HepG2 (cell line): ENCODE measurements around the gene CNDP1. TPM values are rescaled to one million over a fixed set of nuclear protein-coding genes. Genes with fewer than 3 reads are reported as not detected.

Experiments used
- ARID3A ChIP-seq: IDR thresholded peaks from 2 replicates; pipeline ENCODE4 v1.6.1; 2012; ENCODE audit warnings: low read depth, low read length, improper control_type of control experiment
- EHMT2 ChIP-seq: fragments of 200-600 bp; sonication (generic); IDR thresholded peaks from 2 replicates; pipeline ENCODE4 v1.7.0; 2017; ENCODE audit warnings: antibody characterized with exemption, low read depth, low read length, borderline replicate concordance
- FLYWCH1 ChIP-seq: sonication (generic); formaldehyde crosslinking; IDR thresholded peaks from 2 replicates; pipeline ENCODE4 v1.8.1; 2023; ENCODE audit warnings: mild to moderate bottlenecking, missing genetic modification reagents
- KLF16 ChIP-seq, 2 experiments: sonication (generic) in 1 of 2; formaldehyde crosslinking in 1 of 2; IDR thresholded peaks; 2 replicates each; pipeline versions ENCODE4 v1.6.1 to v1.8.0; 2016 to 2023; ENCODE audit warnings: missing genetic modification reagents in 2 of 2, missing compliant biosample characterization in 1 of 2
- NFATC3 ChIP-seq: sonication (generic); formaldehyde crosslinking; IDR thresholded peaks from 2 replicates; pipeline ENCODE4 v1.5.1; 2020; ENCODE audit warnings: mild to moderate bottlenecking, missing genetic modification reagents
- NFYB ChIP-seq: sonication (generic); formaldehyde crosslinking; IDR thresholded peaks from 2 replicates; pipeline ENCODE4 v1.4.0; 2020; ENCODE audit warnings: missing genetic modification reagents
- RBFOX2 ChIP-seq: fragments of 200-400 bp; formaldehyde crosslinking; IDR thresholded peaks from 2 replicates; pipeline ENCODE4 v1.6.1; 2017; ENCODE audit warnings: low read depth, mild to moderate bottlenecking, low read length
- RNF2 ChIP-seq: fragments of 450-650 bp; conservative IDR thresholded peaks from 2 replicates; pipeline ENCODE4 v1.6.1; 2016; ENCODE audit warnings: low read depth
- SALL1 ChIP-seq: sonication (generic); formaldehyde crosslinking; IDR thresholded peaks from 2 replicates; pipeline ENCODE4 v1.8.0; 2022; ENCODE audit warnings: mild to moderate bottlenecking, missing genetic modification reagents
- SMAD3 ChIP-seq: sonication (generic); formaldehyde crosslinking; IDR thresholded peaks from 2 replicates; pipeline ENCODE4 v1.4.0; 2020; ENCODE audit warnings: missing genetic modification reagents
- STAG1 ChIP-seq: sonication (generic); formaldehyde crosslinking; IDR thresholded peaks from 2 replicates; pipeline ENCODE4 v1.4.0; 2020; ENCODE audit warnings: missing genetic modification reagents
- TAF1 ChIP-seq: sonication (generic); formaldehyde crosslinking; IDR thresholded peaks from 2 replicates; pipeline ENCODE4 v1.4.0; 2020; ENCODE audit warnings: missing genetic modification reagents
- TBL1XR1 ChIP-seq: fragments of 150-350 bp; IDR thresholded peaks from 2 replicates; pipeline ENCODE4 v1.6.1; 2014; ENCODE audit warnings: borderline replicate concordance, low read length; ENCODE audit not compliant: partially characterized antibody
- YEATS4 ChIP-seq: sonication (generic); formaldehyde crosslinking; IDR thresholded peaks from 2 replicates; pipeline ENCODE4 v1.4.0; 2020; ENCODE audit warnings: missing genetic modification reagents, borderline replicate concordance
- ZKSCAN8 ChIP-seq: IDR thresholded peaks from 2 replicates; pipeline ENCODE4 v1.6.1; 2016; ENCODE audit warnings: borderline replicate concordance, missing genetic modification reagents, missing compliant biosample characterization
- ZNF224 ChIP-seq: sonication (generic); formaldehyde crosslinking; IDR thresholded peaks from 2 replicates; pipeline ENCODE4 v1.5.0; 2020; ENCODE audit warnings: mild to moderate bottlenecking, missing genetic modification reagents
- ZNF232 ChIP-seq: sonication (generic); formaldehyde crosslinking; IDR thresholded peaks from 2 replicates; pipeline ENCODE4 v1.4.0; 2020; ENCODE audit warnings: missing genetic modification reagents, borderline replicate concordance
- ZNF274 ChIP-seq: sonication (generic); formaldehyde crosslinking; IDR thresholded peaks from 2 replicates; pipeline ENCODE4 v1.5.1; 2020; ENCODE audit warnings: mild to moderate bottlenecking, missing genetic modification reagents
- ZNF30 ChIP-seq: sonication (generic); formaldehyde crosslinking; IDR thresholded peaks from 2 replicates; pipeline ENCODE4 v1.5.0; 2020; ENCODE audit warnings: mild to moderate bottlenecking, missing genetic modification reagents
- ZNF777 ChIP-seq: sonication (generic); formaldehyde crosslinking; IDR thresholded peaks from 2 replicates; pipeline ENCODE4 v1.4.0; 2020; ENCODE audit warnings: missing genetic modification reagents
- ZSCAN31 ChIP-seq: sonication (generic); formaldehyde crosslinking; IDR thresholded peaks from 2 replicates; pipeline ENCODE4 v1.5.0; 2020; ENCODE audit warnings: low read depth, mild to moderate bottlenecking, missing genetic modification reagents
- polyA plus RNA-seq, 8 experiments: library from polyadenylated mRNA; depleted of rRNA in 3 of 8; stranded (reverse) in 7 of 8; unstranded in 1 of 8; fragments of >200 nt; fragmentation: Illumina TruSeq in 4 of 8; extraction: Trizol in 4 of 8; gene quantifications; 2 replicates each; pipeline versions ENCODE4 v1.2.1 to v1.2.3, GENCODE V29; 2011 to 2016; ENCODE audit warnings: low read depth in 4 of 8, missing spikeins in 1 of 8, mixed read lengths in 1 of 8; ENCODE audit not compliant: insufficient read depth in 1 of 8
- total RNA-seq, 5 experiments: library from RNA; depleted of rRNA; stranded (reverse); fragments of >200 nt; fragmentation: Illumina TruSeq; extraction: Trizol; gene quantifications; 2 replicates each; pipeline ENCODE4 v1.2.3, GENCODE V29; 2016; ENCODE audit warnings: low read depth in 1 of 5
- TF ChIP-seq, protein P1 (sequence below): sonication (generic); formaldehyde crosslinking; IDR thresholded peaks from 2 replicates; pipeline ENCODE4 v1.9.0; 2022; ENCODE audit warnings: missing genetic modification reagents, mild to moderate bottlenecking, borderline replicate concordance
- TF ChIP-seq, protein P2 (sequence below): sonication (generic); formaldehyde crosslinking; IDR thresholded peaks from 2 replicates; pipeline ENCODE4 v1.5.1; 2020; ENCODE audit warnings: mild to moderate bottlenecking, missing genetic modification reagents, moderate library complexity
- TF ChIP-seq, protein P3 (sequence below): sonication (generic); formaldehyde crosslinking; IDR thresholded peaks from 2 replicates; pipeline ENCODE4 v1.5.1; 2020; ENCODE audit warnings: missing genetic modification reagents, mild to moderate bottlenecking, borderline replicate concordance

The CNDP1 gene
- total and polyA plus RNA-seq, 2 of the 13 experiments (the other 11 are each of a cell fraction or from before 2014, with no cell fraction given) = 0.01 TPM; not detected in 1

GRCh38 chr18:74597034-74597661 is 62.8 kb downstream of the CNDP1 start (continued):
- TF ChIP-seq YEATS4 (CRISPR knock-in tag) = peak; percentile 52; the same call in 1 of the 2 replicates
- TF ChIP-seq ZNF777 (CRISPR knock-in tag) = 0 out of 2 replicates have a peak, but pooled peaks have one; percentile 27
- 0 out of 2 replicates have a peak, but pooled peaks have one; percentile 64 for TF ChIP-seq FLYWCH1 (CRISPR knock-in tag)
- peak; percentile 16; the same call in 1 of the 2 replicates for TF ChIP-seq ZKSCAN8
- peak; percentile 30; the same call in 1 of the 2 replicates for TF ChIP-seq SALL1
- peak; percentile 65; the same call in 1 of the 2 replicates for TF ChIP-seq ZNF232 (CRISPR knock-in tag)
- TF ChIP-seq, protein P1, sequence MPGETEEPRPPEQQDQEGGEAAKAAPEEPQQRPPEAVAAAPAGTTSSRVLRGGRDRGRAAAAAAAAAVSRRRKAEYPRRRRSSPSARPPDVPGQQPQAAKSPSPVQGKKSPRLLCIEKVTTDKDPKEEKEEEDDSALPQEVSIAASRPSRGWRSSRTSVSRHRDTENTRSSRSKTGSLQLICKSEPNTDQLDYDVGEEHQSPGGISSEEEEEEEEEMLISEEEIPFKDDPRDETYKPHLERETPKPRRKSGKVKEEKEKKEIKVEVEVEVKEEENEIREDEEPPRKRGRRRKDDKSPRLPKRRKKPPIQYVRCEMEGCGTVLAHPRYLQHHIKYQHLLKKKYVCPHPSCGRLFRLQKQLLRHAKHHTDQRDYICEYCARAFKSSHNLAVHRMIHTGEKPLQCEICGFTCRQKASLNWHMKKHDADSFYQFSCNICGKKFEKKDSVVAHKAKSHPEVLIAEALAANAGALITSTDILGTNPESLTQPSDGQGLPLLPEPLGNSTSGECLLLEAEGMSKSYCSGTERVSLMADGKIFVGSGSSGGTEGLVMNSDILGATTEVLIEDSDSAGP (CRISPR knock-in tag) = peak; percentile 53; the same call in 1 of the 2 replicates
- TF ChIP-seq NFATC3 (CRISPR knock-in tag) = no peak
- TF ChIP-seq RBFOX2 = peak; percentile 86
- TF ChIP-seq, protein P2, sequence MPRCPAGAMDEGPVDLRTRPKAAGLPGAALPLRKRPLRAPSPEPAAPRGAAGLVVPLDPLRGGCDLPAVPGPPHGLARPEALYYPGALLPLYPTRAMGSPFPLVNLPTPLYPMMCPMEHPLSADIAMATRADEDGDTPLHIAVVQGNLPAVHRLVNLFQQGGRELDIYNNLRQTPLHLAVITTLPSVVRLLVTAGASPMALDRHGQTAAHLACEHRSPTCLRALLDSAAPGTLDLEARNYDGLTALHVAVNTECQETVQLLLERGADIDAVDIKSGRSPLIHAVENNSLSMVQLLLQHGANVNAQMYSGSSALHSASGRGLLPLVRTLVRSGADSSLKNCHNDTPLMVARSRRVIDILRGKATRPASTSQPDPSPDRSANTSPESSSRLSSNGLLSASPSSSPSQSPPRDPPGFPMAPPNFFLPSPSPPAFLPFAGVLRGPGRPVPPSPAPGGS = peak; percentile 69; the same call in 1 of the 2 replicates
- TF ChIP-seq SMAD3 (CRISPR knock-in tag) = 0 out of 2 replicates have a peak, but pooled peaks have one; percentile 29
- TF ChIP-seq ZSCAN31 (CRISPR knock-in tag) = 0 out of 2 replicates have a peak, but pooled peaks have one; percentile 72
- peak; percentile 52 for TF ChIP-seq TAF1 (CRISPR knock-in tag)
- no peak for TF ChIP-seq TBL1XR1
- no peak for TF ChIP-seq ZNF30 (CRISPR knock-in tag)
- TF ChIP-seq ZNF274 (CRISPR knock-in tag) = 0 out of 2 replicates have a peak, but pooled peaks have one; percentile 54
- TF ChIP-seq ARID3A = no peak
- peak in 1 of 2 experiments; percentile 46; a peak in 1 of 4 replicates for TF ChIP-seq KLF16 (CRISPR knock-in tag; IDR thresholded peaks at IDR 0.05)
- TF ChIP-seq NFYB = no peak; the same call in 1 of the 2 replicates
- TF ChIP-seq STAG1 = no peak
- TF ChIP-seq EHMT2 = peak; percentile 64; the same call in 1 of the 2 replicates
- 0 out of 2 replicates have a peak, but pooled peaks have one; percentile 17 for TF ChIP-seq RNF2
- TF ChIP-seq, protein P3, sequence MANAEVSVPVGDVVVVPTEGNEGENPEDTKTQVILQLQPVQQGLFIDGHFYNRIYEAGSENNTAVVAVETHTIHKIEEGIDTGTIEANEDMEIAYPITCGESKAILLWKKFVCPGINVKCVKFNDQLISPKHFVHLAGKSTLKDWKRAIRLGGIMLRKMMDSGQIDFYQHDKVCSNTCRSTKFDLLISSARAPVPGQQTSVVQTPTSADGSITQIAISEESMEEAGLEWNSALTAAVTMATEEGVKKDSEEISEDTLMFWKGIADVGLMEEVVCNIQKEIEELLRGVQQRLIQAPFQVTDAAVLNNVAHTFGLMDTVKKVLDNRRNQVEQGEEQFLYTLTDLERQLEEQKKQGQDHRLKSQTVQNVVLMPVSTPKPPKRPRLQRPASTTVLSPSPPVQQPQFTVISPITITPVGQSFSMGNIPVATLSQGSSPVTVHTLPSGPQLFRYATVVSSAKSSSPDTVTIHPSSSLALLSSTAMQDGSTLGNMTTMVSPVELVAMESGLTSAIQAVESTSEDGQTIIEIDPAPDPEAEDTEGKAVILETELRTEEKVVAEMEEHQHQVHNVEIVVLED = peak; percentile 49
- TF ChIP-seq ZNF224 = no peak
